K562 (cell line): ENCODE data around the gene CLIC1. TPM values are rescaled to one million over a fixed set of nuclear protein-coding genes. Genes with fewer than 3 reads are reported as not detected.

Experiments used
- ARID3A ChIP-seq: IDR thresholded peaks from 2 replicates; pipeline ENCODE4 v1.6.1; 2012; ENCODE audit warnings: low read depth, low read length, improper control_type of control experiment, borderline replicate concordance
- BRCA1 ChIP-seq, 2 experiments: fragments of 450-650 bp in 1 of 2; sonication (generic) in 1 of 2; formaldehyde crosslinking in 1 of 2; IDR thresholded peaks; 2 replicates each; pipeline versions ENCODE4 v1.5.0 to v1.6.1; 2017 to 2020; ENCODE audit warnings: mild to moderate bottlenecking in 1 of 2, missing genetic modification reagents in 1 of 2
- CAMTA2 ChIP-seq: fragments of 250-450 bp; sonication (Bioruptor Pico); conservative IDR thresholded peaks from 2 replicates; pipeline ENCODE4 v1.5.1; 2022
- CC2D1A ChIP-seq: fragments of 450-650 bp; IDR thresholded peaks from 2 replicates; pipeline ENCODE4 v1.6.1; 2017; ENCODE audit warnings: mild to moderate bottlenecking
- DACH1 ChIP-seq: fragments of 450-650 bp; IDR thresholded peaks from 2 replicates; pipeline ENCODE4 v1.6.1; 2018; ENCODE audit not compliant: partially characterized antibody
- ELF2 ChIP-seq: fragments of 250-450 bp; sonication (Bioruptor Pico); IDR thresholded peaks from 2 replicates; pipeline ENCODE4 v1.5.0; 2021; ENCODE audit warnings: mild to moderate bottlenecking
- ELF4 ChIP-seq: fragments of 450-650 bp; formaldehyde crosslinking; IDR thresholded peaks from 2 replicates; pipeline ENCODE4 v1.4.0; 2022; ENCODE audit warnings: missing genetic modification characterization
- ESRRA ChIP-seq: fragments of 450-650 bp; IDR thresholded peaks from 2 replicates; pipeline ENCODE4 v1.6.1; 2014; ENCODE audit warnings: low read depth, mild to moderate bottlenecking, moderate library complexity, borderline replicate concordance
- GTF2A2 ChIP-seq: IDR thresholded peaks from 2 replicates; pipeline ENCODE4 v1.6.1; 2016; ENCODE audit warnings: mild to moderate bottlenecking, missing genetic modification characterization, missing compliant biosample characterization
- ID3 ChIP-seq, 2 experiments: fragments of 250-450 bp in 1 of 2; fragments of 450-650 bp in 1 of 2; sonication (Bioruptor Pico) in 1 of 2; IDR thresholded peaks; 2 replicates each; pipeline versions ENCODE4 v1.6.1 to v1.8.0; 2016 to 2021; ENCODE audit warnings: mild to moderate bottlenecking in 2 of 2, moderate library complexity in 2 of 2, missing compliant biosample characterization in 1 of 2, missing genetic modification characterization in 1 of 2
- LCOR ChIP-seq: sonication (generic); formaldehyde crosslinking; IDR thresholded peaks from 2 replicates; pipeline ENCODE4 v1.8.0; 2022; ENCODE audit warnings: mild to moderate bottlenecking, missing genetic modification reagents
- MBD1 ChIP-seq: fragments of 250-450 bp; sonication (Bioruptor Pico); IDR thresholded peaks from 2 replicates; pipeline ENCODE4 v1.8.0; 2022; ENCODE audit warnings: inconsistent platforms
- MYNN ChIP-seq, 2 experiments: sonication (generic); formaldehyde crosslinking in 1 of 2; IDR thresholded peaks; 2 replicates each; pipeline versions ENCODE4 v1.5.0 to v1.6.1; 2016 to 2020; ENCODE audit warnings: antibody characterized with exemption in 1 of 2, missing genetic modification reagents in 1 of 2
- NR1H2 ChIP-seq: sonication (generic); formaldehyde crosslinking; IDR thresholded peaks from 2 replicates; pipeline ENCODE4 v1.4.0; 2020; ENCODE audit warnings: mild to moderate bottlenecking, missing genetic modification reagents
- PHF8 ChIP-seq: fragments of 200-600 bp; sonication (generic); IDR thresholded peaks from 2 replicates; pipeline ENCODE4 v1.6.1; 2012; ENCODE audit warnings: mixed run types, mild to moderate bottlenecking, inconsistent platforms, low read length, moderate library complexity, borderline replicate concordance
- POLR2G ChIP-seq: fragments of 200-400 bp; formaldehyde crosslinking; IDR thresholded peaks from 2 replicates; pipeline ENCODE4 v1.6.1; 2017; ENCODE audit warnings: low read depth, mild to moderate bottlenecking, antibody characterized with exemption, low read length, moderate library complexity
- RAD51 ChIP-seq: fragments of 450-650 bp; IDR thresholded peaks from 2 replicates; pipeline ENCODE4 v1.7.1; 2016; ENCODE audit warnings: low read depth, mild to moderate bottlenecking, borderline replicate concordance
- SIN3A ChIP-seq, 2 experiments: fragments of 150-350 bp in 1 of 2; IDR thresholded peaks; 2 replicates each; pipeline ENCODE4 v1.6.1; 2011 to 2016; ENCODE audit warnings: borderline replicate concordance in 2 of 2, low read depth in 2 of 2, low read length in 2 of 2, mild to moderate bottlenecking in 2 of 2, moderate library complexity in 2 of 2; ENCODE audit not compliant: control insufficient read depth in 1 of 2
- SMARCA4 ChIP-seq: fragments of 450-650 bp; IDR thresholded peaks from 2 replicates; pipeline ENCODE4 v1.6.1; 2016
- SMARCA5 ChIP-seq: fragments of 450-650 bp; IDR thresholded peaks from 2 replicates; pipeline ENCODE4 v1.6.1; 2016
- SREBF1 ChIP-seq: fragments of 150-350 bp; IDR thresholded peaks from 2 replicates; pipeline ENCODE4 v1.6.1; 2014; ENCODE audit warnings: antibody characterized with exemption, low read depth, low read length, borderline replicate concordance
- SRSF9 ChIP-seq: fragments of 200-400 bp; formaldehyde crosslinking; IDR thresholded peaks from 2 replicates; pipeline ENCODE4 v1.6.1; 2017; ENCODE audit warnings: low read depth, low read length, borderline replicate concordance
- XRCC3 ChIP-seq: fragments of 450-650 bp; IDR thresholded peaks from 2 replicates; pipeline ENCODE4 v1.6.1; 2017; ENCODE audit warnings: mild to moderate bottlenecking, moderate library complexity
- ZNF212 ChIP-seq: fragments of 450-650 bp; formaldehyde crosslinking; IDR thresholded peaks from 2 replicates; pipeline ENCODE4 v1.4.0; 2020; ENCODE audit warnings: mild to moderate bottlenecking
- ZNF239 ChIP-seq: fragments of 250-450 bp; sonication (Bioruptor Pico); IDR thresholded peaks from 2 replicates; pipeline ENCODE4 v1.4.0; 2020; ENCODE audit warnings: mild to moderate bottlenecking
- ZNF316 ChIP-seq: fragments of 450-650 bp; IDR thresholded peaks from 2 replicates; pipeline ENCODE4 v1.6.1; 2016
- ZNF77 ChIP-seq: fragments of 250-450 bp; sonication (Bioruptor Pico); IDR thresholded peaks from 2 replicates; pipeline ENCODE4 v1.5.0; 2020
- polyA plus RNA-seq, 8 experiments: library from polyadenylated mRNA; depleted of rRNA in 4 of 8; stranded (reverse) in 5 of 8; unstranded in 3 of 8; fragments of >200 nt; fragmentation: Nextera tagmentation in 2 of 8; fragmentation: Illumina TruSeq in 1 of 8; extraction: Ambion mirVana in 2 of 8; extraction: Trizol in 1 of 8; gene quantifications; 2 replicates each; pipeline versions ENCODE4 v1.2.1 to v1.2.3, GENCODE V29; 2011 to 2014; ENCODE audit warnings: inconsistent platforms in 1 of 8, missing spikeins in 1 of 8
- total RNA-seq, 7 experiments: library from RNA; depleted of rRNA in 6 of 7; stranded (reverse); fragments of >200 nt in 6 of 7; fragmentation: Illumina TruSeq in 2 of 7; extraction: Trizol in 2 of 7; gene quantifications; 2 replicates each; pipeline versions ENCODE4 v1.2.1 to v1.2.3, GENCODE V29; 2011 to 2021; ENCODE audit warnings: low replicate concordance in 1 of 7

The CLIC1 gene
- total and polyA plus RNA-seq, 9 of the 15 experiments (the other 6 are each of a cell fraction or from before 2014, with no cell fraction given) = 1,267 to 2,419 (median 1,808) TPM

DNA sequence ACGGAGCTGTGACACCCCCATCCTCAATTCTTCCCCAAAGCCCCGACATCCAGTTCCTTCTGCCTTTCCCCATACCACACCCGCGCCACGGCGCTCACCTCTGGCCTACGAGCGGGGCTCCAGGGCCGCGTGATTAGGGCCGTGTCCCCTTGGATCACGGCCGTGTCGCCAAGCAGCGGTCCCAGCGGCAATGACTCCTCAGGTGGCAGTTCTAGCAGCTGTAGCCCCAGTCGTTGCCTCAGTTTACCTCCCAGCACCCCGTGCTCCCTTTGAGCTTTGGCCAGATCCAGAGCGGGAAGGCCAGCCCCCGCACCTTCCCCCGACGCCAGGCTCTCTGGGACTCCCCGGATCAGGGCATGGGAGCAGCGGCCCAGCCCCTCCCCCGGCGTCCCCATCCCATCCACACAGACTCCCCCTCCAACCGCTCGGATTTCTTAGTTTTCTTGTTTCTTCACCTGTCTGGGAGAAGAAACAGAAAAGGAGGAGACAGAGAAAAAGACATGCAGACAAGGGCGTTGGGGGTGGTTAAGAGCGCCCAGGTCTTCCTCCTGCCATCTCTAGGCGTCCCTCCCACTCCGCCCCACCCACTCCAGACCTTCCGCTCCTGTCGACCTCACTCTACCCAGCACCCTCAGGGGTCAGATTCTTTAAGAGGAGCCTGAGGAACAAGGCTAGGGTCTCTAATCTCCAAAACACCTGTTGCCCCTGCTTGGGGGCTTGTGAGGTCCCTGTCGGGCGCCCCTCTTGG lies 7.4 kb downstream of the CLIC1 start, which contains the start of gene DDAH2 (continued):
- TF ChIP-seq BRCA1 (IDR thresholded peaks at IDR 0.05) = no peak
- TF ChIP-seq BRCA1 (CRISPR knock-in tag; IDR thresholded peaks at IDR 0.05) = no peak
- no peak for TF ChIP-seq MYNN (IDR thresholded peaks at IDR 0.05)
- no peak for TF ChIP-seq MYNN (CRISPR knock-in tag; IDR thresholded peaks at IDR 0.05)
- no peak for TF ChIP-seq XRCC3
- TF ChIP-seq ZNF212 (CRISPR knock-in tag) = no peak
- no peak for TF ChIP-seq CC2D1A
- TF ChIP-seq ID3 (CRISPR knock-in tag; IDR thresholded peaks at IDR 0.05) = no peak
- 0 out of 2 replicates have a peak, but pooled peaks have one; percentile 17 for TF ChIP-seq ID3 (tag; IDR thresholded peaks at IDR 0.05)
- no peak for TF ChIP-seq ELF4 (CRISPR knock-in tag)
- TF ChIP-seq ZNF77 (CRISPR knock-in tag) = no peak
- peak in 1 of 2 experiments; percentile 50; a peak in 1 of 4 replicates for TF ChIP-seq SIN3A (IDR thresholded peaks at IDR 0.05; ENCODE audit: borderline replicate concordance in 2 of 2, control insufficient read depth in 1 of 2, low read depth in 2 of 2, low read length in 2 of 2)
- no peak for TF ChIP-seq ARID3A
- no peak for TF ChIP-seq PHF8
- no peak for TF ChIP-seq SMARCA5
- no peak for TF ChIP-seq MBD1 (CRISPR knock-in tag)
- no peak for TF ChIP-seq ELF2 (CRISPR knock-in tag)
- TF ChIP-seq NR1H2 (CRISPR knock-in tag) = peak; percentile 86; the same call in 1 of the 2 replicates
- TF ChIP-seq RAD51 = no peak
- no peak for TF ChIP-seq GTF2A2 (tag)
- no peak for TF ChIP-seq SMARCA4
- no peak for TF ChIP-seq ZNF239 (CRISPR knock-in tag)
- TF ChIP-seq LCOR (CRISPR knock-in tag) = no peak
- no peak for TF ChIP-seq ESRRA
- no peak for TF ChIP-seq SRSF9
- no peak for TF ChIP-seq SREBF1
- TF ChIP-seq CAMTA2 (CRISPR knock-in tag) = no peak
- TF ChIP-seq DACH1 = no peak
- TF ChIP-seq ZNF316 = no peak
- peak; percentile 92 for TF ChIP-seq POLR2G
